Activated CD4-positive, alpha-beta T cell treated with anti-CD3 and anti-CD28 coated beads for 48 hours (primary cell): ENCODE measurements around the gene ARHGAP31.
"Not testable (repeated sequence)": the region's sequence is repeated elsewhere in the genome, so short reads cannot be mapped to it uniquely, and the experiment has no call there.

Experiments
- DNase-seq: peaks from one replicate; pipeline ENCODE4 v3.0.0-alpha.2; 2020

The ARHGAP31 gene

GRCh38 chr3:119322021-119322834, 28.0 kb downstream of the ARHGAP31 start:
- DNase-seq, result no peak

GRCh38 chr3:119322835-119323722, 28.9 kb downstream of the ARHGAP31 start:
- DNase-seq, result peak; percentile 97

GRCh38 chr3:119323723-119324085, 29.5 kb downstream of the ARHGAP31 start:
- DNase-seq, result no peak

- no peak for DNase-seq
These were observed 30.7 kb downstream of the ARHGAP31 start for GRCh38 chr3:119324899-119325298.

- DNase-seq, result no peak
These were observed 32.8 kb downstream of the ARHGAP31 start for GRCh38 chr3:119326976-119327375.

- no peak for DNase-seq
These were observed 35.4 kb downstream of the ARHGAP31 start for GRCh38 chr3:119329551-119329950.

- no peak for DNase-seq
These were observed 36.0 kb downstream of the ARHGAP31 start for GRCh38 chr3:119330181-119330580.

GRCh38 chr3:119330858-119331257, 36.7 kb downstream of the ARHGAP31 start:
- no peak for DNase-seq

- DNase-seq, result no peak
These were observed 37.5 kb downstream of the ARHGAP31 start for GRCh38 chr3:119331661-119332060.

- no peak for DNase-seq
These were observed 39.8 kb downstream of the ARHGAP31 start for GRCh38 chr3:119333773-119334509.

GRCh38 chr3:119336823-119337222, 42.6 kb downstream of the ARHGAP31 start:
- DNase-seq, result no peak

GRCh38 chr3:119337407-119337806, 43.2 kb downstream of the ARHGAP31 start:
- DNase-seq, result not testable (repeated sequence)

GRCh38 chr3:119338754-119339153, 44.6 kb downstream of the ARHGAP31 start:
- DNase-seq, result no peak

- DNase-seq, result no peak
These were observed 45.8 kb downstream of the ARHGAP31 start for GRCh38 chr3:119340014-119340413.

GRCh38 chr3:119340446-119340845, 46.3 kb downstream of the ARHGAP31 start:
- DNase-seq, result no peak

GRCh38 chr3:119342176-119342575, 48.0 kb downstream of the ARHGAP31 start:
- DNase-seq, result no peak

GRCh38 chr3:119343719-119344118, 49.5 kb downstream of the ARHGAP31 start:
- DNase-seq, result no peak

- DNase-seq, result no peak
These were observed 51.9 kb downstream of the ARHGAP31 start for GRCh38 chr3:119346076-119346496.

GRCh38 chr3:119347036-119347435, 52.9 kb downstream of the ARHGAP31 start:
- no peak for DNase-seq

- DNase-seq, result no peak
These were observed 55.3 kb downstream of the ARHGAP31 start for GRCh38 chr3:119349354-119350041.

- DNase-seq, result no peak
These were observed 55.9 kb downstream of the ARHGAP31 start for GRCh38 chr3:119350114-119350513.

- DNase-seq, result no peak
These were observed 57.4 kb downstream of the ARHGAP31 start for GRCh38 chr3:119351581-119351980.
